WTC11 (cell line): ENCODE results near the gene MAP3K3. TPM values are rescaled to one million over a fixed set of nuclear protein-coding genes. Genes with fewer than 3 reads are reported as not detected.

ENCODE experiments used
- ATAC-seq: fragments of 200-7000 bp; cut with Tn5 transposase; 2 replicates; pipeline ENCODE4 v1.10.0; 2021; ENCODE audit warnings: mild to moderate bottlenecking, moderate library complexity
- CTCF ChIA-PET: fragments of 300-600 bp; sonication (Branson Sonifier 250); formaldehyde crosslinking; loops from one replicate; lab custom pipeline; 2021; ENCODE audit warnings: antibody characterized with exemption; lab: Charles Lee
- POLR2A ChIA-PET: fragments of 350-600 bp; sonication (Branson Sonifier 250); formaldehyde crosslinking; loops from one replicate; lab custom pipeline; 2021; ENCODE audit warnings: antibody characterized with exemption; lab: Charles Lee
- DNase-seq: peaks from one replicate; pipeline ENCODE4 v3.0.0; 2021; ENCODE audit warnings: low spot score
- H3K27ac Mint-ChIP-seq: 2 replicates; pipeline ENCODE4 v1.8.0; 2021; ENCODE audit warnings: mixed read lengths
- H3K27me3 Mint-ChIP-seq: 2 replicates; pipeline ENCODE4 v1.8.0; 2021; ENCODE audit warnings: low read depth, mild to moderate bottlenecking, moderate library complexity, mixed read lengths
- H3K36me3 Mint-ChIP-seq: 2 replicates; pipeline ENCODE4 v1.8.0; 2021; ENCODE audit warnings: mixed read lengths
- H3K4me1 Mint-ChIP-seq: 2 replicates; pipeline ENCODE4 v1.8.0; 2022; ENCODE audit warnings: mixed read lengths
- H3K4me3 Mint-ChIP-seq: 2 replicates; pipeline ENCODE4 v1.8.0; 2021; ENCODE audit warnings: mild to moderate bottlenecking, moderate library complexity, mixed read lengths
- H3K9me3 Mint-ChIP-seq: 2 replicates; pipeline ENCODE4 v1.8.0; 2021; ENCODE audit warnings: mixed read lengths
- ATF6 ChIP-seq: sonication (generic); formaldehyde crosslinking; IDR thresholded peaks from 2 replicates; pipeline ENCODE4 v1.8.1; 2023; ENCODE audit warnings: mild to moderate bottlenecking, missing genetic modification reagents
- CREM ChIP-seq: sonication (generic); formaldehyde crosslinking; IDR thresholded peaks from 2 replicates; pipeline ENCODE4 v1.8.1; 2022; ENCODE audit warnings: mild to moderate bottlenecking, missing genetic modification reagents, moderate library complexity
- ESRRA ChIP-seq: sonication (generic); formaldehyde crosslinking; IDR thresholded peaks from 2 replicates; pipeline ENCODE4 v1.8.1; 2022; ENCODE audit warnings: mild to moderate bottlenecking, missing genetic modification reagents, borderline replicate concordance
- FOXP1 ChIP-seq: sonication (generic); formaldehyde crosslinking; IDR thresholded peaks from 2 replicates; pipeline ENCODE4 v1.8.0; 2022; ENCODE audit warnings: missing genetic modification reagents, mild to moderate bottlenecking, moderate library complexity, borderline replicate concordance
- GABPB1 ChIP-seq: sonication (generic); formaldehyde crosslinking; IDR thresholded peaks from 2 replicates; pipeline ENCODE4 v1.8.1; 2023; ENCODE audit warnings: mild to moderate bottlenecking, missing genetic modification reagents
- GRHL2 ChIP-seq: fragments of 250-450 bp; sonication (Bioruptor Pico); IDR thresholded peaks from 2 replicates; pipeline ENCODE4 v1.8.0; 2022; ENCODE audit warnings: mild to moderate bottlenecking, moderate library complexity; ENCODE audit not compliant: insufficient replicate concordance, severe bottlenecking
- GTF2I ChIP-seq: fragments of 250-450 bp; sonication (Bioruptor Pico); conservative IDR thresholded peaks from 2 replicates; pipeline ENCODE4 v1.4.0; 2021; ENCODE audit warnings: mild to moderate bottlenecking
- HMGA2 ChIP-seq: fragments of 250-450 bp; sonication (Bioruptor Pico); IDR thresholded peaks from 2 replicates; pipeline ENCODE4 v1.4.0; 2021; ENCODE audit warnings: mild to moderate bottlenecking, moderate library complexity
- KAT7 ChIP-seq: sonication (generic); formaldehyde crosslinking; IDR thresholded peaks from 2 replicates; pipeline ENCODE4 v1.8.1; 2023; ENCODE audit warnings: missing genetic modification reagents, mild to moderate bottlenecking, borderline replicate concordance
- MYBL2 ChIP-seq: sonication (generic); formaldehyde crosslinking; IDR thresholded peaks from 2 replicates; pipeline ENCODE4 v1.8.1; 2023; ENCODE audit warnings: mild to moderate bottlenecking, moderate library complexity, missing genetic modification reagents
- NFE2L1 ChIP-seq: sonication (generic); formaldehyde crosslinking; IDR thresholded peaks from 2 replicates; pipeline ENCODE4 v1.8.1; 2023; ENCODE audit warnings: missing genetic modification reagents
- NR3C1 ChIP-seq: sonication (generic); formaldehyde crosslinking; conservative IDR thresholded peaks from 2 replicates; pipeline ENCODE4 v1.8.1; 2023; ENCODE audit warnings: low read depth, mild to moderate bottlenecking, missing genetic modification reagents
- SMAD4 ChIP-seq: sonication (generic); formaldehyde crosslinking; IDR thresholded peaks from 2 replicates; pipeline ENCODE4 v1.8.0; 2022; ENCODE audit warnings: mild to moderate bottlenecking, missing genetic modification reagents
- TEAD1 ChIP-seq: sonication (generic); formaldehyde crosslinking; IDR thresholded peaks from 2 replicates; pipeline ENCODE4 v1.8.0; 2022; ENCODE audit warnings: mild to moderate bottlenecking, missing genetic modification reagents
- ZBTB21 ChIP-seq: sonication (generic); formaldehyde crosslinking; IDR thresholded peaks from 2 replicates; pipeline ENCODE4 v1.8.1; 2023; ENCODE audit warnings: mild to moderate bottlenecking, missing genetic modification reagents, borderline replicate concordance
- ZNF121 ChIP-seq: sonication (generic); formaldehyde crosslinking; IDR thresholded peaks from 2 replicates; pipeline ENCODE4 v1.8.0; 2023; ENCODE audit warnings: missing genetic modification reagents
- ZNF138 ChIP-seq: sonication (generic); formaldehyde crosslinking; conservative IDR thresholded peaks from 2 replicates; pipeline ENCODE4 v1.8.1; 2022; ENCODE audit warnings: mild to moderate bottlenecking, moderate library complexity, missing genetic modification reagents
- ZNF232 ChIP-seq: sonication (generic); formaldehyde crosslinking; IDR thresholded peaks from 2 replicates; pipeline ENCODE4 v1.8.0; 2022; ENCODE audit warnings: mild to moderate bottlenecking, missing genetic modification reagents
- ZNF263 ChIP-seq: sonication (generic); formaldehyde crosslinking; IDR thresholded peaks from 2 replicates; pipeline ENCODE4 v1.8.1; 2022; ENCODE audit warnings: low read depth, mild to moderate bottlenecking, moderate library complexity, missing genetic modification reagents
- ZNF396 ChIP-seq: fragments of 250-450 bp; sonication (Bioruptor Pico); IDR thresholded peaks from 2 replicates; pipeline ENCODE4 v1.8.0; 2021; ENCODE audit warnings: mild to moderate bottlenecking, moderate library complexity, borderline replicate concordance
- total RNA-seq: library from RNA; stranded (reverse); gene quantifications from 3 replicates; pipeline ENCODE4 v1.2.3, GENCODE V29; 2021
- TF ChIP-seq, protein P1 (sequence below): sonication (generic); formaldehyde crosslinking; IDR thresholded peaks from 2 replicates; pipeline ENCODE4 v1.8.1; 2022; ENCODE audit warnings: mild to moderate bottlenecking, missing genetic modification reagents, moderate library complexity, borderline replicate concordance
- TF ChIP-seq, protein P2 (sequence below): fragments of 250-450 bp; sonication (Bioruptor Pico); IDR thresholded peaks from 2 replicates; pipeline ENCODE4 v1.9.0; 2021; ENCODE audit warnings: mild to moderate bottlenecking
- TF ChIP-seq, protein P3 (sequence below): sonication (generic); formaldehyde crosslinking; IDR thresholded peaks from 2 replicates; pipeline ENCODE4 v1.8.0; 2022; ENCODE audit warnings: missing genetic modification reagents
- TF ChIP-seq, protein P4 (sequence below): fragments of 250-450 bp; sonication (Bioruptor Pico); IDR thresholded peaks from 2 replicates; pipeline ENCODE4 v1.9.0; 2021; ENCODE audit warnings: mild to moderate bottlenecking

The MAP3K3 gene
- total RNA-seq, 1 experiment from 2014 or later, result 25.7 TPM

DNA sequence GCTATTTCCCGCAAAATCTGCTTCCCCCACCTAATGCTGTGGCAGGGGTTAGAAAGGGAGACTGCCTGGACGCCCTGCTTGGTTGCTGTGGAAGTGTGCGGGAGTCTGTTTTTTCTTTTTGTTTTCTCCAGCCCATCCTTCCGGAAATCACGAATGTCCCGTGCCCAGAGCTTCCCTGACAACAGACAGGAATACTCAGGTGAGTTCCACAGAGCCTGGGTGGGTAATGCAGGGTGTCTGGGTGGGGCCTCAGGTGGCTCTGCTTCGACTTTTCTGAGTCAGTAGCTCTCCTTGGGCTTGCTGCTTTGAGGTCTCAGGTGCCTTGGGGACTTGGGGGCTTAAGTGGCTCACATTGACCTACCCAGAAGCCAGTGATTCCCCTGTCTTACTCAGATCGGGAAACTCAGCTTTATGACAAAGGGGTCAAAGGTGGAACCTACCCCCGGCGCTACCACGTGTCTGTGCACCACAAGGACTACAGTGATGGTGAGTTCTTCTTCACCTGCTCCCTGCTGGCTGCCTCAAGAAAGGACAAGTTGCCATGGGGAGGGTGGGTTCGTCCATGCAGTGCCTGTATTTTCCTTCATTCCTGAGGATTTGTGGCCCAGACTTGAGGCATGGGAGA is 66.3 kb downstream of the MAP3K3 start:
- no peak overlapping the region for H3K27ac Mint-ChIP-seq

GRCh38 chr17:63689479-63689878 is 67.3 kb downstream of the MAP3K3 start:
- peaks cover 10% of the 10 kb centered on the region; the same call in 1 of the 2 replicates for H3K36me3 Mint-ChIP-seq
- H3K9me3 Mint-ChIP-seq, result no peaks in the 10 kb centered on the region
- ChIA-PET POLR2A (no interaction called here), CTCF (interaction anchor here (0.6 kb wide), 1 partner anchor 48 kb away, joined by 3 read pairs; no protein-coding TSS in a partner anchor)
- no peak for TF ChIP-seq ZNF138 (CRISPR knock-in tag)
- no peak for TF ChIP-seq GTF2I (CRISPR knock-in tag)
- TF ChIP-seq, protein P1, sequence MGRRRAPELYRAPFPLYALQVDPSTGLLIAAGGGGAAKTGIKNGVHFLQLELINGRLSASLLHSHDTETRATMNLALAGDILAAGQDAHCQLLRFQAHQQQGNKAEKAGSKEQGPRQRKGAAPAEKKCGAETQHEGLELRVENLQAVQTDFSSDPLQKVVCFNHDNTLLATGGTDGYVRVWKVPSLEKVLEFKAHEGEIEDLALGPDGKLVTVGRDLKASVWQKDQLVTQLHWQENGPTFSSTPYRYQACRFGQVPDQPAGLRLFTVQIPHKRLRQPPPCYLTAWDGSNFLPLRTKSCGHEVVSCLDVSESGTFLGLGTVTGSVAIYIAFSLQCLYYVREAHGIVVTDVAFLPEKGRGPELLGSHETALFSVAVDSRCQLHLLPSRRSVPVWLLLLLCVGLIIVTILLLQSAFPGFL (CRISPR knock-in tag), result no peak
- no peak for TF ChIP-seq SMAD4
- no peak for TF ChIP-seq CREM (CRISPR knock-in tag)
- TF ChIP-seq ZNF232 (CRISPR knock-in tag), result no peak
- TF ChIP-seq, protein P2, sequence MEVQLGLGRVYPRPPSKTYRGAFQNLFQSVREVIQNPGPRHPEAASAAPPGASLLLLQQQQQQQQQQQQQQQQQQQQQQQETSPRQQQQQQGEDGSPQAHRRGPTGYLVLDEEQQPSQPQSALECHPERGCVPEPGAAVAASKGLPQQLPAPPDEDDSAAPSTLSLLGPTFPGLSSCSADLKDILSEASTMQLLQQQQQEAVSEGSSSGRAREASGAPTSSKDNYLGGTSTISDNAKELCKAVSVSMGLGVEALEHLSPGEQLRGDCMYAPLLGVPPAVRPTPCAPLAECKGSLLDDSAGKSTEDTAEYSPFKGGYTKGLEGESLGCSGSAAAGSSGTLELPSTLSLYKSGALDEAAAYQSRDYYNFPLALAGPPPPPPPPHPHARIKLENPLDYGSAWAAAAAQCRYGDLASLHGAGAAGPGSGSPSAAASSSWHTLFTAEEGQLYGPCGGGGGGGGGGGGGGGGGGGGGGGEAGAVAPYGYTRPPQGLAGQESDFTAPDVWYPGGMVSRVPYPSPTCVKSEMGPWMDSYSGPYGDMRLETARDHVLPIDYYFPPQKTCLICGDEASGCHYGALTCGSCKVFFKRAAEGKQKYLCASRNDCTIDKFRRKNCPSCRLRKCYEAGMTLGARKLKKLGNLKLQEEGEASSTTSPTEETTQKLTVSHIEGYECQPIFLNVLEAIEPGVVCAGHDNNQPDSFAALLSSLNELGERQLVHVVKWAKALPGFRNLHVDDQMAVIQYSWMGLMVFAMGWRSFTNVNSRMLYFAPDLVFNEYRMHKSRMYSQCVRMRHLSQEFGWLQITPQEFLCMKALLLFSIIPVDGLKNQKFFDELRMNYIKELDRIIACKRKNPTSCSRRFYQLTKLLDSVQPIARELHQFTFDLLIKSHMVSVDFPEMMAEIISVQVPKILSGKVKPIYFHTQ, result no peak
- no peak for TF ChIP-seq GABPB1
- TF ChIP-seq KAT7 (CRISPR knock-in tag), result no peak
- no peak for TF ChIP-seq ESRRA (CRISPR knock-in tag)
- TF ChIP-seq MYBL2 (CRISPR knock-in tag), result no peak
- no peak overlapping the region for H3K27ac Mint-ChIP-seq
- no peak for ATAC-seq
- H3K4me1 Mint-ChIP-seq, result peaks cover 2% of the 10 kb centered on the region; the same call in 1 of the 2 replicates
- DNase-seq, result no peak
- no peak overlapping the region for H3K4me3 Mint-ChIP-seq
- no peaks in the 10 kb centered on the region for H3K27me3 Mint-ChIP-seq

More for the DNA sequence above, 66.3 kb downstream of the MAP3K3 start:
- no peaks in the 10 kb centered on the region for H3K4me1 Mint-ChIP-seq
- no peak for ATAC-seq
- H3K36me3 Mint-ChIP-seq, result peaks cover 10% of the 10 kb centered on the region; the same call in 1 of the 2 replicates
- no peak for TF ChIP-seq NFE2L1
- TF ChIP-seq HMGA2, result no peak
- no peak for TF ChIP-seq ZNF396 (CRISPR knock-in tag)
- no peak for TF ChIP-seq GRHL2 (CRISPR knock-in tag)
- TF ChIP-seq, protein P3, sequence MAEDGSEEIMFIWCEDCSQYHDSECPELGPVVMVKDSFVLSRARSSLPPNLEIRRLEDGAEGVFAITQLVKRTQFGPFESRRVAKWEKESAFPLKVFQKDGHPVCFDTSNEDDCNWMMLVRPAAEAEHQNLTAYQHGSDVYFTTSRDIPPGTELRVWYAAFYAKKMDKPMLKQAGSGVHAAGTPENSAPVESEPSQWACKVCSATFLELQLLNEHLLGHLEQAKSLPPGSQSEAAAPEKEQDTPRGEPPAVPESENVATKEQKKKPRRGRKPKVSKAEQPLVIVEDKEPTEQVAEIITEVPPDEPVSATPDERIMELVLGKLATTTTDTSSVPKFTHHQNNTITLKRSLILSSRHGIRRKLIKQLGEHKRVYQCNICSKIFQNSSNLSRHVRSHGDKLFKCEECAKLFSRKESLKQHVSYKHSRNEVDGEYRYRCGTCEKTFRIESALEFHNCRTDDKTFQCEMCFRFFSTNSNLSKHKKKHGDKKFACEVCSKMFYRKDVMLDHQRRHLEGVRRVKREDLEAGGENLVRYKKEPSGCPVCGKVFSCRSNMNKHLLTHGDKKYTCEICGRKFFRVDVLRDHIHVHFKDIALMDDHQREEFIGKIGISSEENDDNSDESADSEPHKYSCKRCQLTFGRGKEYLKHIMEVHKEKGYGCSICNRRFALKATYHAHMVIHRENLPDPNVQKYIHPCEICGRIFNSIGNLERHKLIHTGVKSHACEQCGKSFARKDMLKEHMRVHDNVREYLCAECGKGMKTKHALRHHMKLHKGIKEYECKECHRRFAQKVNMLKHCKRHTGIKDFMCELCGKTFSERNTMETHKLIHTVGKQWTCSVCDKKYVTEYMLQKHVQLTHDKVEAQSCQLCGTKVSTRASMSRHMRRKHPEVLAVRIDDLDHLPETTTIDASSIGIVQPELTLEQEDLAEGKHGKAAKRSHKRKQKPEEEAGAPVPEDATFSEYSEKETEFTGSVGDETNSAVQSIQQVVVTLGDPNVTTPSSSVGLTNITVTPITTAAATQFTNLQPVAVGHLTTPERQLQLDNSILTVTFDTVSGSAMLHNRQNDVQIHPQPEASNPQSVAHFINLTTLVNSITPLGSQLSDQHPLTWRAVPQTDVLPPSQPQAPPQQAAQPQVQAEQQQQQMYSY (CRISPR knock-in tag), result no peak
- no peak for TF ChIP-seq ATF6
- TF ChIP-seq ZBTB21 (CRISPR knock-in tag), result no peak
- TF ChIP-seq FOXP1 (CRISPR knock-in tag), result no peak
- no peak for TF ChIP-seq NR3C1
- TF ChIP-seq, protein P4, sequence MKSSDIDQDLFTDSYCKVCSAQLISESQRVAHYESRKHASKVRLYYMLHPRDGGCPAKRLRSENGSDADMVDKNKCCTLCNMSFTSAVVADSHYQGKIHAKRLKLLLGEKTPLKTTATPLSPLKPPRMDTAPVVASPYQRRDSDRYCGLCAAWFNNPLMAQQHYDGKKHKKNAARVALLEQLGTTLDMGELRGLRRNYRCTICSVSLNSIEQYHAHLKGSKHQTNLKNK, result no peak
- TF ChIP-seq ZNF263 (CRISPR knock-in tag), result no peak
- no peak for TF ChIP-seq ZNF121 (CRISPR knock-in tag)
- no peak for TF ChIP-seq TEAD1 (CRISPR knock-in tag)
- H3K27me3 Mint-ChIP-seq, result no peaks in the 10 kb centered on the region
- ChIA-PET POLR2A (interaction anchor here (1.4 kb wide), 1 partner anchor 67 kb away, joined by 3 read pairs; the partner anchor contains the start of gene MAP3K3), CTCF (interaction anchor here (1.0 to 2.2 kb wide), 5 partner anchors 8 to 263 kb away, joined by 3 to 13 read pairs (median 5); no protein-coding TSS in a partner anchor)
- H3K9me3 Mint-ChIP-seq, result no peaks in the 10 kb centered on the region
- DNase-seq, result no peak
- no peak overlapping the region for H3K4me3 Mint-ChIP-seq
